HG03175 (cell line): ENCODE results near the gene ALS2.
"Not testable (repeated sequence)": the region's sequence is repeated elsewhere in the genome, so short reads cannot be mapped to it uniquely, and the experiment has no call there.

Source experiments
- ATAC-seq: cut with Tn5 transposase; IDR thresholded peaks from one replicate; pipeline ENCODE4 v1.9.1; 2021; ENCODE audit warnings: mild to moderate bottlenecking, moderate library complexity; ENCODE audit not compliant: unreplicated experiment

ALS2 gene

GRCh38 chr2:201680743-201681142, 100.0 kb downstream of the ALS2 start:
- ATAC-seq = no peak

- ATAC-seq = no peak
These were observed 102.3 kb downstream of the ALS2 start for GRCh38 chr2:201678401-201678800.

- no peak for ATAC-seq
These were observed 105.3 kb downstream of the ALS2 start for GRCh38 chr2:201675454-201675853.

GRCh38 chr2:201674794-201675193, 105.9 kb downstream of the ALS2 start:
- ATAC-seq = no peak

GRCh38 chr2:201674298-201674697, 106.4 kb downstream of the ALS2 start:
- no peak for ATAC-seq

- no peak for ATAC-seq
These were observed 107.2 kb downstream of the ALS2 start for GRCh38 chr2:201673546-201673945.

- not testable (repeated sequence) for ATAC-seq
These were observed 109.5 kb downstream of the ALS2 start for GRCh38 chr2:201671205-201671604.

- ATAC-seq = no peak
These were observed 110.9 kb downstream of the ALS2 start for GRCh38 chr2:201669865-201670264.

GRCh38 chr2:201668402-201668910, 112.3 kb downstream of the ALS2 start:
- no peak for ATAC-seq

- no peak for ATAC-seq
These were observed 116.4 kb downstream of the ALS2 start for GRCh38 chr2:201664334-201664733.

- no peak for ATAC-seq
These were observed 119.4 kb downstream of the ALS2 start for GRCh38 chr2:201661366-201661765.

- no peak for ATAC-seq
These were observed 120.3 kb downstream of the ALS2 start for GRCh38 chr2:201660293-201660895.

- ATAC-seq = no peak
These were observed 124.0 kb downstream of the ALS2 start for GRCh38 chr2:201656740-201657139.

- ATAC-seq = no peak
These were observed 124.6 kb downstream of the ALS2 start for GRCh38 chr2:201656102-201656501.

GRCh38 chr2:201654616-201655384, 125.9 kb downstream of the ALS2 start:
- ATAC-seq = no peak

GRCh38 chr2:201653221-201653620, 127.5 kb downstream of the ALS2 start:
- no peak for ATAC-seq
